GM19193 (cell line): ENCODE results near the gene PLPPR1.

Source experiments
- POLR2A ChIP-seq: IDR thresholded peaks from 4 replicates; pipeline ENCODE4 v1.6.1; 2011; ENCODE audit not compliant: insufficient read depth, insufficient read length; ENCODE audit errors: extremely low read depth

PLPPR1 gene

GRCh38 chr9:101139082-101139481 lies 110.6 kb downstream of the PLPPR1 start:
- no peak for TF ChIP-seq POLR2A

DNA sequence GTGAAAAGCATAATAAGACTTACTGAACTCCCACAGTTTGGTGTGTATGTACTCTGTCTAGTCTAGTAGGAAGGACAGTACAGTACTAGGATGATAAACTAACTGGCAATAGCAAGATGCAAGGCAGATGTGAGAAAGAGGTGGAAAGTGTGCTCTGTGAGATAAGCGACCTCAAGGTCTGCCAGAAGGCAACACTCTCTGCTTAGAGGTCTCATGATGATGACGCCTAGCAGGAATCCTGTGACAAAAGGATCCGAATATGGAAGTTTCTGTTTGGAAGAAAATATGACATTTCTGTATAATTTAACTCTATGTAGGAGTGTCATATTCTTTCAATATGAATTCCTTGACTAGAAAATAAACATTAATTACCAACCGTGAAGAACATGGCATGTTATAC lies 112.2 kb downstream of the PLPPR1 start:
- TF ChIP-seq POLR2A = no peak

DNA sequence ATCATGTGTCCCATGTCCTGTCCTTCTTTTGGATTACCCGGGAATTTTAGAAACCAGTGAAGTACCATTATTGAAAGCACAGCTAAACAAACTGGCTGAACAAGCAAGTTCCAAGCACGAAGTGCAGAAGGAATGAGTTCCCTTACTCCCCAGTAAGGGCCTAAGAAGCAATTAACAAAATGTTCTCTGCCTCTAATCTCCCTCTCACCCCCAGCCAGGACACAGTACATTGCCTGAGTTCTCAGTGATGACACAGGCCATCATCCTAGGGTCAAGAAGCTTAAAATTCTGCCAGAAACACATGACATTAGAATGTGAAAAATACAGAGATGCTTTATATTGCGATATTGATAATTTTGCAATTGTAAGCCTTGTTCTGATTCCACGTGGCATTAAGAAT lies 118.0 kb downstream of the PLPPR1 start:
- TF ChIP-seq POLR2A = no peak

GRCh38 chr9:101148344-101148743 lies 119.8 kb downstream of the PLPPR1 start:
- TF ChIP-seq POLR2A = no peak

DNA sequence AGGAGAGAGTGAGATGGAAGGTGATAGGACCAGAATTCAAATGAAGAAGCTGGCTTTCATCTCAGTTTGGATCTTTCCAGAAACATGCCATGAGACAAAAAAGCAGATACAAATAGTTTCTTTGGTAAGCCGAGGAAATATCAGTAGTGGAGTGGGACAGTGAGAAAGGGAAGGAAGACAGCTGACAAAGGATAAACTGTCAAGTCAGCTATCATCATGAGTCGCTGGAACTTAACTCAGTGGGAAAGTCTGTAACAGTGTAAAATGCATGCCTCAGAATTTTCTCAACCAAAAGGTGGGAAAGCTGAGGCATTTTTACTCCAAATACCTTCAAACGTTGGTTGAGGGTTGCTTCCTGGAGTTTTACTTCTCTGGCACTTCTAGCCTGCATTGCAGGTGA lies 129.8 kb downstream of the PLPPR1 start:
- no peak for TF ChIP-seq POLR2A

DNA sequence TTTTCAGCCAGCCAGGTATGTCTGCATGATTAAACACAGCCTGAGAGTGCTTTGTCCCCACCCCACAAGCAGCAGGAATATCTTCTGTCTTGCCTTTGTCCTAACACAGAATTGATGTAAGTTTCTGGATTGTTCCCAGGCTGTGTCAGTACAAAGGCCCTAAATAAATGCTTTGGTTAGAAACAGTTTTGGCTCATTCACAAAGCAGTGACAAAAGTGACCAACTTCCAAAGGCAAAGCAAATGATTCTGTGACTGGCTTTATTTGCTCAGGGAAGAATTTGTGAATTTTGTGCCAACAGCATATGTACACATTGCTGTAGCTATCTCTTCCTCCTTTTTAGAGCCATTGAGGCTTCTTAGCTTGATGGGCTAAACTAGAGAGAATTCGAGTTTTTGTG lies 133.7 kb downstream of the PLPPR1 start:
- no peak for TF ChIP-seq POLR2A

DNA sequence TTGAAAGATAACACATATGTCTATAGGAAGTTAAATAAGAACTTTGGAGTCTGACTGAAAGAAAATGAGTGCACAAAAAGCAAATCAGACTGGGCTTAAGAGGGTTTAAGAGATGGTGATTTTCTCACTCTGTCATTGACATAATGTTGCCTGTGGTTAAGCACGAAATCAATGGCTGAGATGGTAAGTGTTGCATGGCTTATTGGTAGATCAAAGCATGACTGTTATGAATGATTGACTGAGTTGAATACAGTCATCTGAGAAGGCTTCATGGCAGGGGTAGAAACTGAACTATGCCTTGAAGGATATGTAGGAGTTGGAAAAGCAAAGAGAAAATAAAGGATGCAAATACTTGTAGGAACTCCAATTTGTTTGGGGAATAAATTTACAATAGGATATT lies 136.6 kb downstream of the PLPPR1 start:
- no peak for TF ChIP-seq POLR2A

DNA sequence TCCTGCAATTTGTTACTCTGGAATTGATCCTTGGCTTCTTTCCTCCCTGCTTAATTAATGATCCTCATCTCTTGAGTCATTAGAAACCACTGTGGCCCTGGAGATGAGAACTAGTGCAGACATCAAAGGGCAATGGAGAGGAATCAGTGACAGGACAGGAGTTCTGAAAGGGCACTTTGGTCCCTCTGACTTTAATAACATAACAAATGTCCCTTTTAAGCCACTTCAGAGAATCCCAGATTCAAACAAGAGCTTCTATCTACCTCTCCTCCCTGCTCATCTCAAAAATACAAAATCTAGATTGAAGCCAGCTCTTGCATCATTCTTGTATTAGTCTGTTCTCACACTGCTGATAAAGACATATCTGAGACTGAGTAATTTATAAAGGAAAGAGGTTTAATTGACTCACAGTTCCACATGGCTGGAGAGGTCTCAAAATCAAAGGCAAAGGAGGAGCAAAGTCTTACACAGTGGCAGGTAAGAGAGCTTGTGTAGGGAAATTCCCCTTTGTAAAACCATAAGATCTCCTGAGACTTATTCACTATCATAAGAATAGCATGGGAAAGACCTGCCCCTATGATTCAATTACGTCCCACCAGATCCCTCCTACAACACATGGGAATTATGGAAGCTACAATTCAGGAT lies 139.1 kb downstream of the PLPPR1 start:
- TF ChIP-seq POLR2A = no peak

GRCh38 chr9:101172616-101173015 lies 144.1 kb downstream of the PLPPR1 start:
- TF ChIP-seq POLR2A = no peak

- no peak for TF ChIP-seq POLR2A
Measured at GRCh38 chr9:101173907-101174306, 145.4 kb downstream of the PLPPR1 start.

DNA sequence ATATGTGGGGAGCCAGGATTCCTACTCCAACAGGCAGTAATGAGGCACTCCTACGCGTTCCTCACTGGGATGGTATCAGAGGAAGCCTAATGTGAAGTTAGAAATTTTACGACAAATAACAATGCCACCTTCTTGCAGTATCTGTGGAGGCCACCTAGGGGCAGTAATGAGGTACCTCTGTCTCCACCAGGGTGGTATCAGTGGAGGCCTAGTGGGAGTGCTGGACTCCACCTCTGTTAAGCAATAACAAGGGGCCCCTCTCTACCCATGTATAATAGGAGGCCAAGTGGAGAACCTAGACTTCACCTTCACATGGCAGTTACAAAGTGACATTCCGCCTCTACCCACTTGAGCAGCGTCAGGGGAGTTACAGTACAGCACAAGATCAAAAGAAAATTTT lies 147.9 kb downstream of the PLPPR1 start:
- TF ChIP-seq POLR2A = no peak

DNA sequence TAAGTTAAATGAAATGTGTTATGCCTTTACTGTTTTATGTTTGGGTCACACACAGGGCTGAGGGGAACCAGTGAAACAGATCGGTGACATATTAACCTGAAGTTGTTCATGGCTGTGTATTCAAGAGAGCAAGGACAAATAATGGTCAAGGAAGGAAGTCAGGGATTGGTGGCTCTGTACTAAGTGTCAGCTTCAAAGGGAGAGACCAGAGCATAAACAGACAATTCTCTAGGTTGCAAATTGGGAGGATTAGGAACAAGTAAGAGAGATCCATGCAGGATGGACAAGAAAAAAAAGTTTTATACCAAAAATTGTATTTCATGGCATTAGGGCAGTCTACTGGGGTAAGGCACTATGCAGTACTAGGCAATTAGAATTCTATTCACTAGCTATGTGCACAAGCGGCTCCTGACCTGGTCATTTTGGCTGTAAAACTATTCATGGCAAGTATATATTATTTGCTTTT lies 156.3 kb downstream of the PLPPR1 start:
- no peak for TF ChIP-seq POLR2A

DNA sequence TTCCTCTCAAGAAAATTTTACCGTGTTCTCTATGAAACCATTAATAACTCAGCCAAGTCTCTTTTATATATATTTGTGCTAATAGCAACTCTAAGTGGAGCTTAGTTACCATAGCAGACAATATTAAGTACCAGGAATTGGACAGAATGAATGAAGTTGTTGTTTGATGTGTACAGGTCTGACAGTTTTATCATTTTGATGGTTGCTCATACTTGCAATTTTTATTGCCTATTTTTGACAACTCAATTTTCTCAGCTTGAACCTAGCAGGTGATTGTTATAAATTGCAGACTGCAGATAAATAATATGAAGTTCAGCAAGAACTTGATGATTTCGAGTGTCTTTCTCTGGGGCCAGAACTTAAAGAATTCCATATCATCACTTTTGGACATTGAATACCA lies 163.2 kb downstream of the PLPPR1 start:
- TF ChIP-seq POLR2A = no peak

DNA sequence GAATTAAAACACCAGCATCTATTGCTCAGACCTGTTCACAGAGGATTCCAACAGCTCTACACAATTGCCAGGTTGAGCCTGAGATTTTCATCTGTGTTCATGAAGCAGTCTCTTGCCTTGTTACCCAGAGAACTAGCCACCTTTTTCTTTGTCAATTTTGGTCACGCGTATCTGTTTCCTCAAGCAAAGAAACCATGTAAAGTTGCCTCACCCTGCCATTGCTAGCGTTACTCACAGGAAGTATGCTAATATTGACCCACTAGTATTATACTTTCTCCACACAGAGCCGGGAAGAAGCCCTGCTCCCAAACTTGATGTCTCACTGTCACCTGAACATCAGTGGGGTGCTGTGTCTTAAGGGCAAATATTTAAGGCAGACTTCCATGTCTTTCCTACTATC lies 168.5 kb downstream of the PLPPR1 start:
- no peak for TF ChIP-seq POLR2A

GRCh38 chr9:101200852-101201251 lies 172.3 kb downstream of the PLPPR1 start:
- no peak for TF ChIP-seq POLR2A

DNA sequence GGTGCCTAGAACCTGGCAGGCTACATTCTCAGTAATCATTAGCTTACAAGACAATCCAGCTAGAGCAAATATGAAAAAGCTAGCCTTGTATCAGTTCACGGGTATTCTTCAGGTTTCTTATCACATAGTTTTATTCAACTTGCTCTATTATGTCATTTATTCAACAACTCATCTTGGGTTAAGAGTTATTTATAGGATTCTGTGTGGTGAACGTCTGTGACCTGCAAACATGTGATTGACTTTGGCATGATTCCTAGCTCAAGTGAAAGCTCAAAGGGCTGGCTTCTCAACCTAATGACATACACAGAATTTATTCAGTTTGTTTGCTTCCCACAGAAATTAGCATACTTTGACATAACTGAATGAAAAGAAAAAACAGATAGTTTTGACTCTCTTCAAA lies 173.1 kb downstream of the PLPPR1 start:
- no peak for TF ChIP-seq POLR2A

GRCh38 chr9:101209670-101210069 lies 181.1 kb downstream of the PLPPR1 start:
- TF ChIP-seq POLR2A = no peak
